Subcutaneous abdominal adipose tissue (tissue), 5 donors: Measurements from ENCODE around the gene ZNRF1.

Source experiments
- H3K27ac ChIP-seq: one replicate; pipeline ENCODE4 v1.7.0; 2013; ENCODE audit warnings: low read depth, mild to moderate bottlenecking, inconsistent platforms, low read length, moderate library complexity
- H3K27me3 ChIP-seq, 5 donors: one replicate each; pipeline ENCODE4 v1.7.0; 2013; ENCODE audit warnings: low read length in 5 of 5, inconsistent platforms in 1 of 5; ENCODE audit not compliant: control insufficient read depth in 5 of 5, insufficient read depth in 4 of 5
- H3K36me3 ChIP-seq, 5 donors: one replicate each; pipeline ENCODE4 v1.7.0; 2013; ENCODE audit warnings: low read length in 5 of 5; ENCODE audit not compliant: control insufficient read depth in 5 of 5, insufficient read depth in 5 of 5
- H3K4me1 ChIP-seq, 5 donors: one replicate each; pipeline ENCODE4 v1.7.0; 2013; ENCODE audit warnings: low read length in 5 of 5, mild to moderate bottlenecking in 3 of 5, moderate library complexity in 1 of 5; ENCODE audit not compliant: control insufficient read depth in 5 of 5, insufficient read depth in 5 of 5
- H3K4me3 ChIP-seq, 5 donors: one replicate each; pipeline ENCODE4 v1.7.0; 2013; ENCODE audit warnings: low read length in 5 of 5, low read depth in 1 of 5
- H3K9ac ChIP-seq, 5 donors: one replicate each; pipeline ENCODE4 v1.7.0; 2013; ENCODE audit warnings: low read length in 5 of 5, mild to moderate bottlenecking in 4 of 5, moderate library complexity in 3 of 5
- H3K9me3 ChIP-seq, 5 donors: one replicate each; pipeline ENCODE4 v1.7.0; 2013; ENCODE audit warnings: low read length in 5 of 5; ENCODE audit not compliant: control insufficient read depth in 5 of 5
- donor health status: healthy.
- donor health status: healthy.
- donor health status: healthy.
- donor health status: healthy.
- donor health status: healthy.

The ZNRF1 gene

DNA sequence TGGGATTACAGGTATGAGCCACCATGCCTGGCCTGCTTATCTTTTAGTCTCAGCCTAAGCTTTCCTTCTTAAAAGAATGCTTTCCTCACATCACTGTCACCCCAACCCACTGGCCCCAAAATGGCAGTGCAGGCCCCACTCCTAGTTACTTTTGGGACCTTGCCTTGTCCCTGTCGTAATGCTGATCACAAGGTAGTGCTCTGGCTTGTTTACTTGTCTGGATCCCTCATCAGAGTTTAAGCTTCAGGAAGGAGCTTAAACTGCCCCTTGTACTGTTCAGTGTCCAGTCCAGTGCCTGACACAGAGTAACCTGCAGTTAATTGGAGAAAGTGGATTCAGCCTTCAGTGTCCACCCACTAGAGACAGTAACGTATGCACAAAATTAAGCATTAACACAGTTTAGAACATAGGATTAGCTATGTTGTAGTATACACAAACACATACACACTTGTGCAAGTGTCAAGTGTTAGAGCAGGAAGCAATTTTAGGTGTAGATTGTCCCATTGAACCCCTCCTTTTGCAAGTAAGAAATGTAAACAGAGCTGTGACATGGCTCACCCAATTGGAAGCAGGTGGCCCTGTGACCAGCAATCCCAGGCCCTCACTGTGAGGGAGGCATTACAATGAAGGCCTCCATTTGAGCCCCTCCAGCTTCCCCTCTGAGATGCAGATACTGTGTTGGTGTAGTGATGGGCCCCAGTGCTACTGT lies 73.6 kb downstream of the ZNRF1 start:
- H3K4me1 ChIP-seq = peaks cover 0 to 25% (median 23%) of the 10 kb centered on the region in 5 donors
- H3K4me3 ChIP-seq = no peak overlapping the region
- no peak overlapping the region for H3K9ac ChIP-seq
- no peaks in the 10 kb centered on the region for H3K36me3 ChIP-seq
- H3K27ac ChIP-seq = no peak overlapping the region
- no peaks in the 10 kb centered on the region for H3K9me3 ChIP-seq
- no peaks in the 10 kb centered on the region for H3K27me3 ChIP-seq

DNA sequence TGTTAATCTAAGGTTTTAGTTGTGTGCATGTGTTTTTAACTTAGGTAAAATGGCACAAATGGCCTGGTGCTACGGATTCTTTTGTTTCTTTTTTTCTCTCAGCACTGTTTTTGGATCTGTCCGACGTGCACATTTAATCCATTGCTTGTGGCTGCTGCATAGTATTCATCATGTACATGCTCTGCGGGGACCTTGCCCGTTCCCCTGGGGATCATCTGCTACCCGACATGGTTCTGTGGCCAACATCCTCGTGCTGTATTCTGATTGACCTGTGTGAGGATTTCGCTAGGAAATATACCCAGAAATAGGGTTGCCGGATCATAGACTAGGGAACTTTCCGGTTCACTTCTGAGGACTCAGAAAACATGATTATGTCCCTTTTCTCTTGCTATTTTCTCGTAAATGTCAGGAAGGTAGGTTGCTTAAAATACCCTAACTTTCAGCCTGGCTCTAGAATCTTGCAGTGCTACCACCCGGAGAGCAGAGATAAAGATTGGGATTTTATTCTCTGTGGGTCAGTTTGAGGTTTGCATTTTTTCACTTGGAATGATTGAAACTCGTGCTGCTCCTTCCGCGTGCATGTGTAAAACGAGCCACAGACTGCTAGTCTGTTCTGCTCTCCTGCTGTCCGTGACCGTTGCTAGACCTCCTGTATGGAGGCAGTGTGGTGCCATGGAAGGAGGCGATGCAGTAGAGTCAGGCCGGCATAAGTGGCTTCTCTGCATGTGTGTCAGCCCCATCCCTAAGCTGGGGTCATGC lies 74.9 kb downstream of the ZNRF1 start:
- Histone ChIP-seq H3K36me3 (no peaks in the 10 kb centered on the region), H3K4me3 (no peak overlapping the region), H3K9me3 (no peaks in the 10 kb centered on the region), H3K4me1 (peaks cover 0 to 25% (median 23%) of the 10 kb centered on the region in 5 donors), H3K9ac (peak overlapping the region in 1 of 5 donors; percentile 5), H3K27ac (no peak overlapping the region), H3K27me3 (no peaks in the 10 kb centered on the region)

GRCh38 chr16:75074304-75074793 lies 75.5 kb downstream of the ZNRF1 start:
- Histone ChIP-seq H3K27me3 (no peaks in the 10 kb centered on the region), H3K4me1 (peaks cover 0 to 25% (median 23%) of the 10 kb centered on the region in 5 donors), H3K9ac (no peak overlapping the region), H3K4me3 (no peak overlapping the region), H3K9me3 (no peaks in the 10 kb centered on the region), H3K27ac (no peak overlapping the region), H3K36me3 (no peaks in the 10 kb centered on the region)

GRCh38 chr16:75074920-75075687 lies 76.3 kb downstream of the ZNRF1 start:
- Histone ChIP-seq H3K9ac (no peak overlapping the region), H3K36me3 (no peaks in the 10 kb centered on the region), H3K9me3 (no peaks in the 10 kb centered on the region), H3K27me3 (no peaks in the 10 kb centered on the region), H3K27ac (no peak overlapping the region), H3K4me3 (no peak overlapping the region), H3K4me1 (peaks cover 0 to 19% (median 18%) of the 10 kb centered on the region in 5 donors)

GRCh38 chr16:75075688-75076268 lies 77.0 kb downstream of the ZNRF1 start:
- no peaks in the 10 kb centered on the region for H3K36me3 ChIP-seq
- H3K27me3 ChIP-seq = no peaks in the 10 kb centered on the region
- H3K9me3 ChIP-seq = no peaks in the 10 kb centered on the region
- H3K4me3 ChIP-seq = no peak overlapping the region
- H3K27ac ChIP-seq = no peak overlapping the region
- H3K9ac ChIP-seq = no peak overlapping the region
- H3K4me1 ChIP-seq = peaks cover 0 to 14% (median 12%) of the 10 kb centered on the region in 5 donors

GRCh38 chr16:75078886-75079285 lies 80.1 kb downstream of the ZNRF1 start:
- Histone ChIP-seq H3K27ac (no peak overlapping the region), H3K4me1 (peaks cover 0 to 26% (median 11%) of the 10 kb centered on the region in 5 donors), H3K9ac (no peak overlapping the region), H3K9me3 (no peaks in the 10 kb centered on the region), H3K27me3 (no peaks in the 10 kb centered on the region), H3K36me3 (no peaks in the 10 kb centered on the region), H3K4me3 (no peak overlapping the region)

DNA sequence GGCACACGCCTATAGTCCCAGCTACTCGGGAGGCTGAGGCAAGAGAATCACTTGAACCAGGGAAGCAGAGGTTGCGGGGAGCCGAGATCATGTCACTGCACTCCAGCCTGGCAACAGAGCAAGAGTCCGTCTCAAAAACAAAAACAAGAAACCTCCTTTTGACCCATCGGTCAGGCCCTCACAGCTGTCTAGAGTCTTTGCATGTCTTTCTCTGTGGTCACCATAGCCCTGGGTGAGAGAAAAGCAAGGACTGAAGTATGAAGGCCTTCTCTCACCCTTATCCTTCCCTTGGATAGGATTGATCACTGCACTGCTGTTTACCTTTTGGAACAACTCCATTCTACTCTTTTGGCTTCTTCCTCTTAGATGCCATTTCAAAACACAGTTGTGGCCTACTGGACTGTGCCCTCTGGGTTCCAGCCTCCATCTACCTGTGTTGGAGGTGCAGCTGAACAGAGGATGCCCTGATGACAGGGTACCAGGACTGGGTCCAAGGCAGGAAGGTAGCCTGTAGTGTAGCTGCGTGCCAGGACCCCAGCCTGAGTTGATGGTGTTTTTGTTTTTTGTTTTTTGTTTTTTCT lies 80.6 kb downstream of the ZNRF1 start:
- Histone ChIP-seq H3K27ac (no peak overlapping the region), H3K9ac (no peak overlapping the region), H3K4me3 (no peak overlapping the region), H3K27me3 (no peaks in the 10 kb centered on the region), H3K36me3 (no peaks in the 10 kb centered on the region), H3K9me3 (no peaks in the 10 kb centered on the region), H3K4me1 (peaks cover 0 to 22% (median 5%) of the 10 kb centered on the region in 5 donors)

GRCh38 chr16:75080205-75081029 lies 81.6 kb downstream of the ZNRF1 start:
- H3K9me3 ChIP-seq = no peaks in the 10 kb centered on the region
- no peak overlapping the region for H3K9ac ChIP-seq
- no peaks in the 10 kb centered on the region for H3K36me3 ChIP-seq
- peaks cover 0 to 18% (median 5%) of the 10 kb centered on the region in 5 donors for H3K4me1 ChIP-seq
- no peaks in the 10 kb centered on the region for H3K27me3 ChIP-seq
- no peak overlapping the region for H3K27ac ChIP-seq
- H3K4me3 ChIP-seq = no peak overlapping the region
